HUES48 (cell line): ENCODE data around the gene NR1H3.

ENCODE experiments used
- H3K27ac ChIP-seq: one replicate; pipeline ENCODE4 v1.7.0; 2013; ENCODE audit warnings: low read depth, low read length, inconsistent platforms
- H3K27me3 ChIP-seq: 2 replicates; pipeline ENCODE4 v1.6.1; 2013; ENCODE audit warnings: mild to moderate bottlenecking, low read length; ENCODE audit not compliant: control insufficient read depth, insufficient read depth
- H3K36me3 ChIP-seq: 2 replicates; pipeline ENCODE4 v1.6.1; 2013; ENCODE audit warnings: low read length; ENCODE audit not compliant: control insufficient read depth, insufficient read depth
- H3K4me1 ChIP-seq: 2 replicates; pipeline ENCODE4 v1.6.1; 2013; ENCODE audit warnings: mild to moderate bottlenecking, low read length; ENCODE audit not compliant: control insufficient read depth, insufficient read depth
- H3K4me3 ChIP-seq: 2 replicates; pipeline ENCODE4 v1.5.1; 2013; ENCODE audit warnings: mild to moderate bottlenecking, low read depth, low read length
- H3K9ac ChIP-seq: 2 replicates; pipeline ENCODE4 v1.6.1; 2013; ENCODE audit warnings: mild to moderate bottlenecking, low read depth, low read length, moderate library complexity
- H3K9me3 ChIP-seq: 2 replicates; pipeline ENCODE4 v1.6.1; 2013; ENCODE audit warnings: low read length; ENCODE audit not compliant: control insufficient read depth, insufficient read depth

The NR1H3 gene

GRCh38 chr11:47271328-47271727, 13.5 kb downstream of the NR1H3 start:
- peaks cover 33% of the 10 kb centered on the region for H3K4me1 ChIP-seq
- no peaks in the 10 kb centered on the region for H3K9me3 ChIP-seq
- H3K27ac ChIP-seq, result no peak overlapping the region
- no peaks in the 10 kb centered on the region for H3K27me3 ChIP-seq
- peaks cover 27% of the 10 kb centered on the region for H3K36me3 ChIP-seq
- peak overlapping the region; percentile 76; the same call in 1 of the 2 replicates for H3K4me3 ChIP-seq
- no peak overlapping the region for H3K9ac ChIP-seq

GRCh38 chr11:47271961-47272661, 14.3 kb downstream of the NR1H3 start:
- H3K27ac ChIP-seq, result no peak overlapping the region
- no peaks in the 10 kb centered on the region for H3K27me3 ChIP-seq
- peaks cover 33% of the 10 kb centered on the region for H3K4me1 ChIP-seq
- H3K4me3 ChIP-seq, result no peak overlapping the region
- H3K36me3 ChIP-seq, result peaks cover 35% of the 10 kb centered on the region
- no peak overlapping the region for H3K9ac ChIP-seq
- H3K9me3 ChIP-seq, result no peaks in the 10 kb centered on the region

GRCh38 chr11:47272706-47273105, 14.9 kb downstream of the NR1H3 start:
- Histone ChIP-seq H3K36me3 (peaks cover 41% of the 10 kb centered on the region), H3K9me3 (no peaks in the 10 kb centered on the region), H3K9ac (no peak overlapping the region), H3K4me1 (peaks cover 29% of the 10 kb centered on the region), H3K27me3 (no peaks in the 10 kb centered on the region), H3K27ac (no peak overlapping the region), H3K4me3 (no peak overlapping the region)

- Histone ChIP-seq H3K4me1 (peaks cover 15% of the 10 kb centered on the region), H3K36me3 (peaks cover 59% of the 10 kb centered on the region), H3K27me3 (no peaks in the 10 kb centered on the region), H3K9me3 (no peaks in the 10 kb centered on the region), H3K9ac (no peak overlapping the region), H3K27ac (no peak overlapping the region), H3K4me3 (no peak overlapping the region)
Observed at GRCh38 chr11:47274495-47275235, 16.9 kb downstream of the NR1H3 start.

- Histone ChIP-seq H3K9me3 (no peaks in the 10 kb centered on the region), H3K27me3 (no peaks in the 10 kb centered on the region), H3K4me1 (0 out of 2 replicates have a peak, but pooled peaks cover 1% of the 10 kb centered on the region), H3K9ac (no peak overlapping the region), H3K4me3 (no peak overlapping the region), H3K36me3 (peaks cover 81% of the 10 kb centered on the region), H3K27ac (no peak overlapping the region)
Observed at GRCh38 chr11:47276923-47277322, 19.1 kb downstream of the NR1H3 start.

- Histone ChIP-seq H3K27ac (no peak overlapping the region), H3K4me1 (no peaks in the 10 kb centered on the region), H3K36me3 (peaks cover 91% of the 10 kb centered on the region), H3K27me3 (no peaks in the 10 kb centered on the region), H3K9me3 (no peaks in the 10 kb centered on the region), H3K4me3 (no peak overlapping the region), H3K9ac (no peak overlapping the region)
Observed at GRCh38 chr11:47278058-47278457, 20.3 kb downstream of the NR1H3 start.

GRCh38 chr11:47278769-47279168, 21.0 kb downstream of the NR1H3 start:
- no peaks in the 10 kb centered on the region for H3K27me3 ChIP-seq
- H3K36me3 ChIP-seq, result peaks cover 93% of the 10 kb centered on the region
- H3K4me3 ChIP-seq, result no peak overlapping the region
- no peaks in the 10 kb centered on the region for H3K9me3 ChIP-seq
- H3K9ac ChIP-seq, result no peak overlapping the region
- no peak overlapping the region for H3K27ac ChIP-seq
- H3K4me1 ChIP-seq, result no peaks in the 10 kb centered on the region

GRCh38 chr11:47280099-47280498, 22.3 kb downstream of the NR1H3 start:
- H3K36me3 ChIP-seq, result peaks cover 93% of the 10 kb centered on the region
- H3K27me3 ChIP-seq, result no peaks in the 10 kb centered on the region
- no peak overlapping the region for H3K27ac ChIP-seq
- no peaks in the 10 kb centered on the region for H3K9me3 ChIP-seq
- H3K4me3 ChIP-seq, result no peak overlapping the region
- no peaks in the 10 kb centered on the region for H3K4me1 ChIP-seq
- no peak overlapping the region for H3K9ac ChIP-seq

- no peak overlapping the region for H3K9ac ChIP-seq
- H3K27me3 ChIP-seq, result no peaks in the 10 kb centered on the region
- H3K4me1 ChIP-seq, result no peaks in the 10 kb centered on the region
- H3K9me3 ChIP-seq, result no peaks in the 10 kb centered on the region
- H3K36me3 ChIP-seq, result peaks cover 93% of the 10 kb centered on the region
- H3K27ac ChIP-seq, result peak overlapping the region; percentile 58
- H3K4me3 ChIP-seq, result no peak overlapping the region
Observed at GRCh38 chr11:47280860-47281259, 23.1 kb downstream of the NR1H3 start.

GRCh38 chr11:47282462-47282861, 24.7 kb downstream of the NR1H3 start:
- Histone ChIP-seq H3K36me3 (peaks cover 91% of the 10 kb centered on the region), H3K9ac (no peak overlapping the region), H3K27ac (no peak overlapping the region), H3K4me1 (no peaks in the 10 kb centered on the region), H3K27me3 (no peaks in the 10 kb centered on the region), H3K4me3 (no peak overlapping the region), H3K9me3 (no peaks in the 10 kb centered on the region)

GRCh38 chr11:47284151-47284550, 26.4 kb downstream of the NR1H3 start:
- Histone ChIP-seq H3K4me1 (no peaks in the 10 kb centered on the region), H3K4me3 (no peak overlapping the region), H3K36me3 (peaks cover 90% of the 10 kb centered on the region), H3K27ac (no peak overlapping the region), H3K9ac (no peak overlapping the region), H3K27me3 (no peaks in the 10 kb centered on the region), H3K9me3 (no peaks in the 10 kb centered on the region)
